ENCODE data around the gene BNIP2. TPM values are rescaled to one million over a fixed set of nuclear protein-coding genes. Genes with fewer than 3 reads are reported as not detected.
A peak's percentile ranks its signal among the peaks of the same experiment; 100 is the strongest.

Gene BNIP2
- total RNA-seq (10 to 100 TPM; 72.1 to 96.6 TPM), polyA plus RNA-seq (10 to 100 TPM; 33.6 to 65.3 TPM)
- long read RNA-seq, donor 1, full-length matches to known transcripts = 21 of 21 reads
- long read RNA-seq, donor 1, partial matches to known transcripts = 0 of 21 reads
- long read RNA-seq, donor 1, other reads (novel, unspliced or antisense) = 0 of 21 reads
- long read RNA-seq, donor 2, full-length matches to known transcripts = 5 of 433 reads
- long read RNA-seq, donor 2, partial matches to known transcripts = 428 of 433 reads
- long read RNA-seq, donor 2, other reads (novel, unspliced or antisense) = 0 of 433 reads
- long read RNA-seq, donor 3, full-length matches to known transcripts = 5 of 5 reads
- long read RNA-seq, donor 3, partial matches to known transcripts = 0 of 5 reads
- long read RNA-seq, donor 3, other reads (novel, unspliced or antisense) = 0 of 5 reads
- long read RNA-seq, donor 4, full-length matches to known transcripts = 14 of 14 reads
- long read RNA-seq, donor 4, partial matches to known transcripts = 0 of 14 reads
- long read RNA-seq, donor 4, other reads (novel, unspliced or antisense) = 0 of 14 reads
- long read RNA-seq, donor 5, full-length matches to known transcripts = 23 of 23 reads
- long read RNA-seq, donor 5, partial matches to known transcripts = 0 of 23 reads
- long read RNA-seq, donor 5, other reads (novel, unspliced or antisense) = 0 of 23 reads

GRCh38 chr15:59688782-59689625 is at the start of gene BNIP2:
Gene BNIP2 (minus strand): TSS chr15:59689320. CDS start chr15:59682457, 6,863 bp downstream.
- TF ChIP-seq CTCF (IDR thresholded peaks at IDR 0.05; ENCODE audit: control extremely low read depth, extremely low read depth) = no peak
- Histone ChIP-seq H3K36me3 (ENCODE audit: control insufficient read depth in 4 of 4, insufficient read depth in 4 of 4, low read length in 4 of 4) (peaks cover 0 to 10% (median 2%) of the 10 kb centered on the region in 4 donors), H3K27ac (ENCODE audit: low read depth in 1 of 2, low read length in 1 of 2) (peak within 1 kb of the TSS; percentile 95 to 96), H3K27me3 (ENCODE audit: control insufficient read depth in 3 of 3, insufficient read depth in 3 of 3, low read length in 2 of 3) (no peaks in the 10 kb centered on the region), H3K9me3 (ENCODE audit: control insufficient read depth in 4 of 4, insufficient read depth in 3 of 4, low read length in 3 of 4) (no peaks in the 10 kb centered on the region), H3K4me1 (ENCODE audit: control insufficient read depth in 5 of 5, insufficient read depth in 5 of 5, low read length in 5 of 5) (peaks cover 5 to 20% (median 9%) of the 10 kb centered on the region in 5 donors), H3K9ac (ENCODE audit: insufficient read depth in 1 of 2, low read length in 2 of 2) (peak within 1 kb of the TSS; percentile 82 to 92), H3K4me3 (peak within 1 kb of the TSS; percentile 70)
- WGBS, 2 donors = 0% methylated on average over 73 to 78 of the region's 78 CpGs
- peak; percentile 99 to 100 (median 100) for DNase-seq
- ATAC-seq (ENCODE audit: insufficient read depth, low FRiP score) = peak; percentile 96

- TF ChIP-seq CTCF (IDR thresholded peaks at IDR 0.05; ENCODE audit: control extremely low read depth, extremely low read depth) = no peak
- Histone ChIP-seq H3K9me3 (ENCODE audit: control insufficient read depth in 4 of 4, insufficient read depth in 3 of 4, low read length in 3 of 4) (peaks cover 0 to 5% (median 0%) of the 10 kb centered on the region in 4 donors), H3K4me1 (ENCODE audit: control insufficient read depth in 5 of 5, insufficient read depth in 5 of 5, low read length in 5 of 5) (no peaks in the 10 kb centered on the region), H3K4me3 (no peak overlapping the region), H3K36me3 (ENCODE audit: control insufficient read depth in 4 of 4, insufficient read depth in 4 of 4, low read length in 4 of 4) (no peaks in the 10 kb centered on the region), H3K9ac (ENCODE audit: insufficient read depth in 1 of 2, low read length in 2 of 2) (no peak overlapping the region), H3K27ac (ENCODE audit: low read depth in 1 of 2, low read length in 1 of 2) (no peak overlapping the region), H3K27me3 (ENCODE audit: control insufficient read depth in 3 of 3, insufficient read depth in 3 of 3, low read length in 2 of 3) (no peaks in the 10 kb centered on the region)
- ATAC-seq (ENCODE audit: insufficient read depth, low FRiP score) (no peak), DNase-seq (no peak)
- 78 to 86% methylated on average over 7 of the region's 7 CpGs for WGBS, 2 donors
These were observed 49.6 kb upstream of the BNIP2 start for GRCh38 chr15:59738676-59739075.

GRCh38 chr15:59736181-59736580 is 47.1 kb upstream of the BNIP2 start:
- no peak overlapping the region for H3K4me3 ChIP-seq
- 87 to 89% methylated on average over 7 of the region's 7 CpGs for WGBS, 2 donors
- DNase-seq (no peak), ATAC-seq (ENCODE audit: insufficient read depth, low FRiP score) (no peak)
- no peaks in the 10 kb centered on the region for H3K36me3 ChIP-seq (ENCODE audit: control insufficient read depth in 4 of 4, insufficient read depth in 4 of 4, low read length in 4 of 4)
- peaks cover 0 to 2% (median 0%) of the 10 kb centered on the region in 4 donors for H3K9me3 ChIP-seq (ENCODE audit: control insufficient read depth in 4 of 4, insufficient read depth in 3 of 4, low read length in 3 of 4)
- no peaks in the 10 kb centered on the region for H3K27me3 ChIP-seq (ENCODE audit: control insufficient read depth in 3 of 3, insufficient read depth in 3 of 3, low read length in 2 of 3)
- H3K27ac ChIP-seq (ENCODE audit: low read depth in 1 of 2, low read length in 1 of 2) = no peak overlapping the region
- TF ChIP-seq CTCF (IDR thresholded peaks at IDR 0.05; ENCODE audit: control extremely low read depth, extremely low read depth) = no peak
- no peaks in the 10 kb centered on the region for H3K4me1 ChIP-seq (ENCODE audit: control insufficient read depth in 5 of 5, insufficient read depth in 5 of 5, low read length in 5 of 5)
- no peak overlapping the region for H3K9ac ChIP-seq (ENCODE audit: insufficient read depth in 1 of 2, low read length in 2 of 2)
